HG02610 (cell line): ENCODE data around the gene CHRM4.
A peak's percentile ranks its signal among the peaks of the same experiment; 100 is the strongest.

ENCODE experiments used
- ATAC-seq: cut with Tn5 transposase; IDR thresholded peaks from one replicate; pipeline ENCODE4 v1.9.1; 2021; ENCODE audit warnings: mild to moderate bottlenecking, moderate library complexity; ENCODE audit not compliant: unreplicated experiment

Gene CHRM4

DNA sequence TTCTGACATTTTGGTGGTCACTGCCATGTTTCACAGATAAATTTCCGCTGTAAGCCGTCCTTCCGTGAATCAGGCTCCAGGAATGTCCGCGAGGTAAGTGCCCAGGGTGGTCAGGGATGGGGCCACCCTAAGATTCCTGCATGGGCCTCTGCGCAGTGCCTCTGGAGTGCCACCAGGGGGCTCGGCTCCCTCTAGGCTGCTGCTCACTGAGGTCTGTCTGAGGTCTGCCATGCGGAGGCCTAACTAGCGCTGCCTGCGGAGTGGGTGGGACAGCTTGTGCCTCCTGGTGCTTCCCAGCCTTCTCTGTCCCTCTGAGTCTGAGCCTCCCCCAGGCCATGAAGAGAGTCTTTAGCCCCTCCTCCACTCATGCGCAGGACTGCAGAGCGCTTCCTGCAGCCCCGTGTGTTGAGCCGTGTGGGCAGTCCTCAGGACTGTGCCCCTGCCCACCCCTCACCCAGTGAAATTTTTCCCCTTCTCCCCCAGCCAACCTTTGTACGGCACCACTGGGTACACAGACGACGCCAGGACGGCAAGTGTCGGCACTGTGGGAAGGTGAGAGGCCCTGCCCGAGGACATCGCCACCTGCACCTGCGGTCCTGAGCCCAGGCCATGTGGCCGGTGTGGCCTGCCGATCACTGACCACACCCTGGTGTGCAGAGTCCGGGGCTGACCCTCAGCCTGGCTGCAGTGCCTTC is 22.0 kb downstream of the CHRM4 start:
- peak; percentile 60 for ATAC-seq

- no peak for ATAC-seq
Observed at GRCh38 chr11:46367916-46368267, 23.7 kb downstream of the CHRM4 start.

GRCh38 chr11:46367244-46367915 is 24.2 kb downstream of the CHRM4 start:
- peak; percentile 47 for ATAC-seq

- no peak for ATAC-seq
Observed at GRCh38 chr11:46366661-46367161, 24.9 kb downstream of the CHRM4 start.

DNA sequence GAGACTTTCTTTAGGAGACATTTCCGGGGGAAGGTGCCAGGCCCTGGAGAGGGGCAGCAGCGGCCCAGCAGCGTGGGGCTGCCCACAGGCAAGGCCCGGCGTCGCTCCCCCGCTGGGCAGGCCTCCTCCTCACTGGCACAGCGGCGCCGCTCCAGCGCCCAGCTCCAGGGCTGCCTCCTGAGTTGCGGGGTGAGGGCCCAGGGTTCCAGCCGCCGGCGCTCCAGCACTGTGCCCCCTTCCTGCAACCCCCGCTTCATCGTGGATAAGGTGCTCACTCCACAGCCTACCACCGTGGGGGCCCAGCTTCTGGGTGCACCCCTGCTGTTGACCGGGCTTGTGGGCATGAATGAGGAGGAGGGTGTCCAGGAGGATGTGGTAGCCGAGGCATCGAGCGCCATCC is 25.3 kb downstream of the CHRM4 start:
- ATAC-seq: no peak

- ATAC-seq: no peak
Observed at GRCh38 chr11:46364791-46365190, 26.8 kb downstream of the CHRM4 start.

GRCh38 chr11:46364056-46364455 is 27.5 kb downstream of the CHRM4 start:
- ATAC-seq: no peak

DNA sequence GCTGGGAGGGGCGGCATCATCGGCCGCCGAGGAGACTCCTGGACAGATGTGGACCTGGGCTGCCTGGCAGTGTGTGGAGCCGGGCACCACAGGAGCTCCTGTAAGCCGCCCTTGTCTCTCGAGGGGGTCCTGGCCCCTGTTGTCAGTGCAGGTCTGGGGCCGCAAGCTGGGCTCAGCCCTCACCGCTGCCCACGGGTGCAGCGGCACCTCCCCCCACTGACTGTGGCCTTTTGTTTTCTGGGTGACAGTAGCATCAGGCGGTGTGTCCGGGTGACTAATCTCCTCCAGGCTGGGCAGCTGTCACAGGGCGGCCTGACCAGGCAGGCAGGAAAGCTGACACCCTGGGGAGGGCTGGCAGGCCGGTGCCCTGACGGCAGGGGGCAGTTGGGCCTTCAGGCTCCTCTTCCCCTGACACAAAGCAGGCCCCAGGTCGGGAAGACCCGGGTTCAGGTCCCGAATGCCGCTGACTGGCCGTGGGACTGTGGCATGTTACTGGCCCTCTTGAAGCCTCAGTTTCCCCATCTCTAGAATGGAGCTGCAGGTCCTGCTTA is 28.0 kb downstream of the CHRM4 start:
- ATAC-seq: no peak

DNA sequence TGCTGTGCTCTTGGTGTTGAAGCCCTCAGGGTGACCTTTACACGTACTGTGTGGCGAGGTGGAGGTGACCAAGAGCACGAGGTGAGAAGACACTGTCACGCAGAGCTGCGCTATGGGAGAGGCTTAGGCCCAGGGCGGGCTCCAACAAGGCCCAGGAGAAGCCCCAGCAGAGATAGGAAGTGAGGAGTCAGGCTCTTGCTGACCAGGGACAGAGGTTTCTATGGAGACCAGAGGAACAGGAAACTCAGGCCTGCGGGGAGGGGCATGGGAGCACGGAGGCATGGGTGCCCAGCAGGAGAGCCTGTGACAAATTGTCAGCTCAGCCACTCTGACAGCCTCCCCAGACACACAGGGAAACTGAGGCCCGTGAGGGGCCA is 28.6 kb downstream of the CHRM4 start:
- ATAC-seq: no peak

GRCh38 chr11:46362156-46363030 is 29.2 kb downstream of the CHRM4 start:
- no peak for ATAC-seq

DNA sequence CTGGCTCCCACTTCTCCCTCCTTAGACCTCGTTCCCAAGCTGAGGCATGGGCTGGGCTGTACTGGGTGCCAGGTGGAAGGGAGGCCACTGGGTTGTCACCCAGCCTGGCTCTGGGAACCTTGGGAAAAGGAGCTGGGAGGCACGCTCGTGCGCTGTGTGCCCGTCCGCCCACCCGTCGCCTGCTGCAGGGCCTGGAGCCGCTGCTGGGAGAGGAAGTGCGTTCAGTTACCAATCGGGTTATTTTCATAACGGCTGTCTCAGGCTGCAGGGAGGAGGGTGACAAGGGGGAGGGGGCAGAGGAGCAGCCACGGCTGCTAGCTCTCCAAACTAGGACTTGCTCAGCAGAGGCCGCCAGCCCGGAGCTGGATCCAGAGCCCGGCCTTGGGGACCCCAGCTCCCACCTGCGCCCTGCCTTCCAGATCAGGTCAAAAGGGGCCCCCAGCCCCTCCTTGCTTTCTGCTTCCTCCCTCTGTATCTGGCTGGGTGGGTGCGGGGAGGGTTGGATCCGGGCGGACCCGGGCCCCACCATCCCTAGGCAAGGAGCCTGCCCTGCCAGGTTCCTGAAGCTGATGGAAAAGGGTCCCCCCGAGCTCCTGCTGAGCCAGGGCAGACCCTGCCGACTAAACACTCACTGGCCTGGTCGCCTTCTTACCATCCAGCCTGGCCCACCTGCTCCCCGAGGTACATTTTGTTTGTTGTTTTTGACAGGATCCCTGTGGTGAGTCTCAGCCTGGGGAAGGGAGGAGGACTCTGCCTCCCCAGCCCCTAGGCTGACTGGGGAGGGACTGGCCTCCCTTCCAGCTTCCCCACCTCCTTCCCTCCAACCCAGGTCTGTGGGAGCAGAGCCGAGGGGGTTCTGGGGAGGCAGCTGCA is 30.1 kb downstream of the CHRM4 start:
- peak; percentile 91 for ATAC-seq

GRCh38 chr11:46360878-46361277 is 30.7 kb downstream of the CHRM4 start:
- peak; percentile 15 for ATAC-seq

DNA sequence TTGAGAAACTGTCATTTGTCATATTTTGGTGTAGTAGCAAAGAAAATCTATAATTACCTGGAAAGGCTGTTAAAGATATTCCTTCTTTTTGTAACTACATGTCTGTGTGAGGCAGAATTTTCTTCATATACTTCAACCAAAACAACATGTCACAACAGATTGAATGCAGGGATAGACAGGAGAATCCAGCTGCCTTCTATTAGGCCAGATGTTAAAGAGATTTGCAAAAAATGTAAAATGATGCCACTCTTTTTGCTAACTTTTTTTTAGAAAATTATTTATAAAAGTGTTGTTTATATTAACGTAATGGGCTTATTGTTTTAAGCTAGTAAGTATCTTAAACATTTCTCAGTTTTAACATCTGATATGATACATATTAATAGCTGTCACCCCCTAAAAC is 31.6 kb downstream of the CHRM4 start:
- ATAC-seq: no peak

- ATAC-seq: no peak
Observed at GRCh38 chr11:46357483-46357936, 34.1 kb downstream of the CHRM4 start.

GRCh38 chr11:46356924-46357482 is 34.6 kb downstream of the CHRM4 start:
- ATAC-seq: no peak

GRCh38 chr11:46353698-46354097 is 37.9 kb downstream of the CHRM4 start:
- no peak for ATAC-seq

DNA sequence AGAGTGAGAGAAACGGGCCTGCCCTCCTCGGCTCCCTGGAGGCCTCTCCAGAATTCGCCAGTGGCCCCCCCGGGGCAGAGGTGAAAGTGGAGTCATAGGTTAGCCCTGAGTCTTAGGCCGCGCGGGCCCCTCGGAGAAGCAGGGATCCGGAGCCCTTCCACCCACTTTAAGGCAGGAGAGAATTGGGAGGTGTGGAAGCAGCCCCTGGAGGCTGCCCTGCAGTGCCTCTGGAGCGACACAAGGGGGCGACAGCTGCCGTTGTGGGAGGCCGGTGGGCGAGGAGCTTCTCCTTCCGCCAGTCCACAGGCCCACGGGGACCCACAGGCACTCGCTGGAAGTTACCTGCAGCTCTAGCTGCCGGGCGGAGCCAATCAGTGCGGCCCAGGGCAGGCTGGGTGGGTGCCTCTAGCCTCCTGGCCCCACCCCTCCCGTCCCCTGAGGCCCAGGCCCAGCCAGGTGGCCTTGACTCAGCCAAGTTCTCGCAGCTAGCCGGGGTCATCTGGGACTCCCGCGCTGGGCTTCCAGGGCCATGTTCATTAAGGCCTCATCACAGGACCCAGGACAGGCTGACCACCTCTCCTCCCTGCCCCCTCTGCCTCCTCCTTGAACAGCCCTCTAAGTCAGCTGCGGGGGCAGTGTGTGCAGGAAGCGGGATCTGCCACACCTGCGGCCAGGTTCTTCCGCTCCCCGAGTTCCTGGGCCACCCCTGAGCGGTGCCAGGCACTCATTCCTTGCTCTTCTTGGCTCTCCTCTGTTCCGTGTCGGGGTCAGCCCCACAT is 39.3 kb downstream of the CHRM4 start:
- no peak for ATAC-seq

DNA sequence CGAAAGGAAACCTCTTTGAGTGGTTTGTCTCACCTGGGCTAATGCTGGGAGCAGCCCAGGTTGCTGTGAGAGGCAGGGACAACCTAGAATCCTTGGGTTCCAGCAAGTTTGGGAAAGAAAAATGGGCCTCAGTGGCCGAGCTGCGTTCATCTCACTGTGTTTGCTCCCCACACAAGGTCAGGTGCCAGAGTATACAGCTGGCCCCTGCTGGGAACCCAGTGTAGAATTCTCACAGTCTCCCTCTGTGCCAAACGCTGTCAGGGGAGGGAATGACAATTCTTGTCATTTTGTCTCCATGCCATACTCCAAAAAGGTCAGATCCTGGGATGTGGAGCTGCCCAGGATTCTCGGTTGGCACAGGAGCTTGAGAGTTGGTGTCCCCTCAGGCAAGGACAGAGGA is 40.0 kb downstream of the CHRM4 start:
- ATAC-seq: no peak

GRCh38 chr11:46351148-46351547 is 40.4 kb downstream of the CHRM4 start:
- ATAC-seq: no peak
